HG03457 (cell line): ENCODE data around the gene GPR18.
"Not testable (repeated sequence)": the region's sequence is repeated elsewhere in the genome, so short reads cannot be mapped to it uniquely, and the experiment has no call there.

Source experiments
- ATAC-seq: cut with Tn5 transposase; IDR thresholded peaks from one replicate; pipeline ENCODE4 v1.9.1; 2021; ENCODE audit warnings: moderate number of reproducible peaks; ENCODE audit not compliant: unreplicated experiment

GPR18 gene

GRCh38 chr13:99211421-99212035, 46.7 kb downstream of the GPR18 start:
- no peak for ATAC-seq

- ATAC-seq, result not testable (repeated sequence)
Measured at GRCh38 chr13:99210627-99211026, 47.6 kb downstream of the GPR18 start.

- no peak for ATAC-seq
Measured at GRCh38 chr13:99208845-99209527, 49.2 kb downstream of the GPR18 start.

- ATAC-seq, result no peak
Measured at GRCh38 chr13:99208185-99208584, 50.0 kb downstream of the GPR18 start.

GRCh38 chr13:99207511-99207910, 50.7 kb downstream of the GPR18 start:
- ATAC-seq, result no peak

- no peak for ATAC-seq
Measured at GRCh38 chr13:99206873-99207272, 51.3 kb downstream of the GPR18 start.

GRCh38 chr13:99206226-99206625, 52.0 kb downstream of the GPR18 start:
- no peak for ATAC-seq

GRCh38 chr13:99205621-99206220, 52.5 kb downstream of the GPR18 start:
- ATAC-seq, result no peak
